Mesothelial cell of epicardium (in vitro differentiated cells): Measurements from ENCODE around the gene SDHAF2. TPM values are rescaled to one million over a fixed set of nuclear protein-coding genes. Genes with fewer than 3 reads are reported as not detected.

Experiments used
- DNase-seq, 2 experiments: peaks; one replicate each; pipeline ENCODE4 v3.0.0; 2021; ENCODE audit warnings: low spot score in 2 of 2; ENCODE audit not compliant: unreplicated experiment in 2 of 2
- H3K27ac Mint-ChIP-seq: 2 replicates; pipeline ENCODE4 v1.8.0; 2021; ENCODE audit warnings: mixed read lengths
- H3K27me3 Mint-ChIP-seq: 2 replicates; pipeline ENCODE4 v1.8.0; 2021; ENCODE audit warnings: low read depth, mixed read lengths
- H3K36me3 Mint-ChIP-seq: 2 replicates; pipeline ENCODE4 v1.8.0; 2021; ENCODE audit warnings: mixed read lengths
- H3K4me1 Mint-ChIP-seq: 2 replicates; pipeline ENCODE4 v1.8.0; 2021; ENCODE audit warnings: mixed read lengths
- H3K4me3 Mint-ChIP-seq: 2 replicates; pipeline ENCODE4 v1.8.0; 2021; ENCODE audit warnings: mild to moderate bottlenecking, moderate library complexity, mixed read lengths
- H3K9me3 Mint-ChIP-seq: 2 replicates; pipeline ENCODE4 v1.8.0; 2021; ENCODE audit warnings: mixed read lengths
- CTCF ChIP-seq: fragments of 200-600 bp; sonication (generic); IDR thresholded peaks from one replicate; pipeline ENCODE4 v1.5.0; 2021; ENCODE audit warnings: antibody characterized with exemption; ENCODE audit not compliant: unreplicated experiment
- total RNA-seq: library from RNA; stranded (reverse); gene quantifications from 3 replicates; pipeline ENCODE4 v1.2.1, GENCODE V29; 2021

Gene SDHAF2
- total RNA-seq, 1 donor from 2014 or later, result 36.1 TPM

- H3K27me3 Mint-ChIP-seq, result no peaks in the 10 kb centered on the region
- no peak for DNase-seq
These were observed 42.4 kb downstream of the SDHAF2 start for GRCh38 chr11:61472282-61472681.

GRCh38 chr11:61472868-61473267 is 42.9 kb downstream of the SDHAF2 start:
- DNase-seq, result no peak
- Mint-ChIP-seq H3K27ac (no peak overlapping the region), H3K4me3 (no peak overlapping the region), H3K9me3 (peaks cover 5% of the 10 kb centered on the region), H3K4me1 (no peaks in the 10 kb centered on the region), H3K36me3 (peaks cover 24% of the 10 kb centered on the region), H3K27me3 (no peaks in the 10 kb centered on the region)
- no peak for TF ChIP-seq CTCF

More at GRCh38 chr11:61472282-61472681, 42.4 kb downstream of the SDHAF2 start:
- no peaks in the 10 kb centered on the region for H3K4me1 Mint-ChIP-seq
- no peak overlapping the region for H3K27ac Mint-ChIP-seq
- no peak overlapping the region for H3K4me3 Mint-ChIP-seq
- H3K36me3 Mint-ChIP-seq, result peaks cover 24% of the 10 kb centered on the region
- TF ChIP-seq CTCF, result no peak
- H3K9me3 Mint-ChIP-seq, result peaks cover 5% of the 10 kb centered on the region

GRCh38 chr11:61473370-61474012 is 43.6 kb downstream of the SDHAF2 start:
- TF ChIP-seq CTCF, result no peak
- peaks cover 21% of the 10 kb centered on the region for H3K36me3 Mint-ChIP-seq
- no peaks in the 10 kb centered on the region for H3K4me1 Mint-ChIP-seq
- no peak overlapping the region for H3K27ac Mint-ChIP-seq
- H3K4me3 Mint-ChIP-seq, result no peak overlapping the region
- H3K27me3 Mint-ChIP-seq, result no peaks in the 10 kb centered on the region
- peaks cover 5% of the 10 kb centered on the region for H3K9me3 Mint-ChIP-seq
- DNase-seq, result no peak

GRCh38 chr11:61474013-61474643 is 44.2 kb downstream of the SDHAF2 start:
- peaks cover 5% of the 10 kb centered on the region for H3K9me3 Mint-ChIP-seq
- TF ChIP-seq CTCF, result no peak
- no peak overlapping the region for H3K4me3 Mint-ChIP-seq
- H3K27ac Mint-ChIP-seq, result peak overlapping the region; percentile 2
- no peaks in the 10 kb centered on the region for H3K27me3 Mint-ChIP-seq
- H3K4me1 Mint-ChIP-seq, result no peaks in the 10 kb centered on the region
- no peak for DNase-seq
- H3K36me3 Mint-ChIP-seq, result peaks cover 19% of the 10 kb centered on the region

- H3K4me1 Mint-ChIP-seq, result peaks cover under 1% of the 10 kb centered on the region
- H3K27ac Mint-ChIP-seq, result no peak overlapping the region
- H3K9me3 Mint-ChIP-seq, result peaks cover 5% of the 10 kb centered on the region
- no peak overlapping the region for H3K4me3 Mint-ChIP-seq
- H3K36me3 Mint-ChIP-seq, result peaks cover 19% of the 10 kb centered on the region
- TF ChIP-seq CTCF, result no peak
- H3K27me3 Mint-ChIP-seq, result no peaks in the 10 kb centered on the region
- no peak for DNase-seq
These were observed 45.5 kb downstream of the SDHAF2 start for GRCh38 chr11:61475433-61475832.
